GM10847 (cell line): Measurements from ENCODE around the gene NCKAP5.

Experiments used
- POLR2A ChIP-seq: IDR thresholded peaks from 2 replicates; pipeline ENCODE4 v1.6.1; 2011; ENCODE audit not compliant: insufficient read length; ENCODE audit errors: extremely low read depth

NCKAP5 gene

GRCh38 chr2:133568172-133568571 lies at the start of gene NCKAP5:
TSS of gene NCKAP5 (minus strand) at chr2:133568463. CDS start at chr2:133517526, 50,937 bp downstream.
- TF ChIP-seq POLR2A = no peak

DNA sequence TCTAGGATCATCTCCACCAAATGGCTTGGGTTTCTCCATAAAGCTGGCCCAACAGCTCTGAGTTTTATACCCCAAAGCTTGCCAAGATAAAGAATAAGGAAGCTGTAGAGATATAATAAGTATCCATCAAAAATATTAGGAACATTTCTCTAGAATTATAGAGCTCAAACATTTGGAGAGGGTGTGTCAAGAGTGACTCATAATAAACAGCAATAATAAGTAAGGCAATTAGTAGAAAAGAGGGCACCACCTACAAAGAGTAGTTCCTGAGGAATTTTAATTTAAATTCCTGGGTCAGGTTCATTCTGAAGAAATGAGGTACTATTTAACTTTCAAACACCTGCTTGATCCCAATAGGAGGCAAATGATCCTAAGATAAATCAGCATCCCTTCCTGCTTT lies 41.4 kb upstream of the NCKAP5 start:
- no peak for TF ChIP-seq POLR2A

GRCh38 chr2:133608291-133608690 lies 40.0 kb upstream of the NCKAP5 start:
- TF ChIP-seq POLR2A = no peak

DNA sequence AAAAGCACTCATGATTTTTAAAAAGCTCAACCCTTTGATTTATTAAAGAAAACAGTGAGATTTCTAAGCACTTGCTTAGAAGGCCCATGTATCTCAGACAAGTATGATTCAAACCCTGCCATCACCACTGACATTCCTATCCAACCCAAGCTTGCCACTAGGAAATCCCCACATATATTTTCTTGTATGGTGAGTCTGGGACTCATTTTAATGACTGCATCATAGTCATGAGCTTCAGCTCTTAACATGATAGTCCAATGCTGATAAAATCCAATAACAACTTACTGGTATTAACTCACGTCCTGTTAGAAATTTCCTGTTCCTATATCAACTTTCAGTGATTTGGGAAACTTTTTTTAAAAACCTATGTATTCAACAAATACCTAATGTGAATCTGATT lies 39.4 kb upstream of the NCKAP5 start:
- TF ChIP-seq POLR2A = no peak

DNA sequence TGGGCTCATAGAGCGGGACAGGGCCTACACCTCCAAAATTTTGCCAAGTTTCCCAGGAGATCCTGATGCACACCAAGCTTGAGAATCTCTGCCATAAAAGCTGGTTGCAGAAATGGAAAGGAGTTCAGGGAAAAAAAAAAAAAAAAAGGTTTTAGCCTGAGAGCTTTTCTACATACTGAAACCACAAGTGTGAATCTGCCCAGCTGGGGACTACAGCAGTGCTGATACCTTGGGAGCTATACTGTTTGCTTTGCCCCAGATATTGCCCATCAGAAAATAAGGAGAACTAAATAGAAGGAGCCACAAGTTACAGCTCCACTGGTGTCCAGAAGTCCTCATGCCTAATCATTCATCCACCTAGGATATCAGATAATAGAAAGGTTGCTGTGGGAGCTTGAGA lies 38.4 kb upstream of the NCKAP5 start:
- no peak for TF ChIP-seq POLR2A

DNA sequence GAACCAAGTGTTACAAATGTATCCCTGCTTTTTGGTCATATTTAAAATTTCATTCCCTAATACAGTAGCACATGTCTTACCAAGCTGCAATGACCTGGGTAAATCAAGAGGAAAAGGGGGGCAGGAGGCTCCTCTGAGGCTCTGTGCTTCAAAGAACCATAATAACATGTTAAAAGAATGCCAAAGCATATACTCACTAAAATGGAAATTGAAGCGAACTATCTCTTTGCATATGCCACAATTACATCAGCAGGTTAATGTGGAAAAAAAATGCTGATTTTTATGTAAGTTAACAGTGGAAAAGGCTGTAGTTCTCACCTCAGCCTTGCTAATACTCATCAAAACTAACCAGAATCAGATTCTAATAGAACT lies 37.5 kb upstream of the NCKAP5 start:
- TF ChIP-seq POLR2A = no peak

DNA sequence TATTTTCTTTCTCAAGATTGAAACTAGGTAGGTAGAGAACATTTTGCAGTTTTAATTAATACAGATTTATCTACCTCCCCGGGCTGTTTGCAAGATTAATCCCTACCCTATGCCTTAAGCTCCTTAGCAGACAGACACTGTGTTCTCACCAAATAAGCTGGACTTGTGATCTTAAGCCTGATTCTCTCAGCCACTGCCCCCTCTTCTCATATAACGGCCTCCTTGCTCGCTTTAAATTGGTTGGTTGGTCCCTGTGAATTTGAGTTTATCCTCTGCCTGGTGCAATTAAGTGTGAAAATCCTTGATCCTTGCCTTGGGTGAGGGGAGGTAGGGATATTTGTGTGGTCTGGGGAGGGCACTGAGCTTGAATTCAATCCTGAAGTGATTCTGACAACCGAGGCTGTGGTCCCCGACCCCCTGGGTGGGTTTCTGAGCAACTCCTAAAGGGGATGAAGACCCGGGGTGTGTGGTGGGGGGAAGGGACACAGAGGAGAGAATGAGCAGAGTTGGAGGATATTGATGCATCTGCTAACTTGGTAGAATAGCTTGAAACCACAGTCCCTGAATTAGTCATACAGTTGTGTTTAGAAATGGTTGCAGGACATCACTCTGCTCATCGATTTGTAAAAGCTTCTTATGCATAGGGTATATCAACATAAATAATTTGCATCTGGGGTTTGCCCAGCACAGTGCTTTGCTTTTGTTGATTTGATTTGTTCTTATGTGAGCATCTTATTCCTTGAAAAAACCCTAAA lies 36.9 kb upstream of the NCKAP5 start:
- no peak for TF ChIP-seq POLR2A

DNA sequence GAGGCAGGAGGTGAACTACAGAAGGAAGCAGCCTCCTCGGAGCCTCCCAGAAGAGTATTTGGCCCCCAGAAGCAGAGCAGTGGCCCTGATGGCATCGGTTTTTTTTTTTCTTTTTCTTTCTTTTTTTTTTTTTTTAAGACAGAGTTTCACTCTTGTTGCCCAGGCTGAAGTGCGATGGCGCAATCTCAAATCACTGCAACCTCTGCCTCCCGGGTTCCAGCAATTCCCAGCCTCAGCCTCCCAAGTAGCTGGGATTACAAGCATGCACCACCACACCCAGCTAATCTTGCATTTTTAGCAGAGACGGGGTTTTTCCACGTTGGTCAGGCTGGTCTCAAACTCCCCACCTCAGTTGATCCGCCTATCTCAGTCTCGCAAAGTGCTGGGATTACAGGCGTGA lies 34.8 kb upstream of the NCKAP5 start:
- no peak for TF ChIP-seq POLR2A

DNA sequence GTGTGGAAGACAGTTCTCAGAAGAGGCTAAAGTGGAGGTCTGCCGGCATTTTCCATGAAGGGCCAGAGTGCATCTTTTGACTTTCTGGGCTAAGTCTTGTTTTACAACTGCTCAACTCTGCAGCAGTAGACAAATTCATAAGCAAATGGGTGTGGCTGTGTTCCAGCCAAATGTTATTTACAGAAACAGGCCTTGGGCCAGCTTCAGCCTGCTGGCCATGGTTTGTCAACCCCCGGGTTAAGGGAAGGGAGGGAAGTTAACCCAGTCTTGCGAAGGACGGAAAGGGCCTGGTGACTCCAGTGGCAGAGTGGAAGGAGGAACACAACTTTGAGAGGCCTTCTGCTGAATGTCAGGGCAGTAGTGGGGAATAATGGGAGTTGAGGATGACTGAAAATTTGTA lies 34.3 kb upstream of the NCKAP5 start:
- no peak for TF ChIP-seq POLR2A

GRCh38 chr2:133600266-133600928 lies 32.1 kb upstream of the NCKAP5 start:
- TF ChIP-seq POLR2A = no peak

GRCh38 chr2:133599811-133600210 lies 31.5 kb upstream of the NCKAP5 start:
- TF ChIP-seq POLR2A = no peak

- TF ChIP-seq POLR2A = no peak
Measured at GRCh38 chr2:133599211-133599803, 31.0 kb upstream of the NCKAP5 start.

- no peak for TF ChIP-seq POLR2A
Measured at GRCh38 chr2:133598769-133599168, 30.5 kb upstream of the NCKAP5 start.

- no peak for TF ChIP-seq POLR2A
Measured at GRCh38 chr2:133596701-133597393, 28.6 kb upstream of the NCKAP5 start.

GRCh38 chr2:133591164-133591563 lies 22.9 kb upstream of the NCKAP5 start:
- TF ChIP-seq POLR2A = no peak

GRCh38 chr2:133589456-133589855 lies 21.2 kb upstream of the NCKAP5 start:
- TF ChIP-seq POLR2A = no peak
